Esophagus (tissue), 2 donors: ENCODE measurements around the gene WDCP. TPM values are rescaled to one million over a fixed set of nuclear protein-coding genes. Genes with fewer than 3 reads are reported as not detected.
"Not testable (repeated sequence)": the region's sequence is repeated elsewhere in the genome, so short reads cannot be mapped to it uniquely, and the experiment has no call there.

Source experiments
- H3K27ac ChIP-seq, 2 donors: one replicate each; pipeline ENCODE4 v1.5.1; 2013; ENCODE audit warnings: low read depth in 2 of 2, mild to moderate bottlenecking in 2 of 2, inconsistent platforms in 1 of 2, low read length in 1 of 2, moderate library complexity in 1 of 2
- H3K27me3 ChIP-seq, 2 donors: one replicate each; pipeline ENCODE4 v1.6.1; 2013; ENCODE audit warnings: low read length in 2 of 2, control low read depth in 1 of 2, mild to moderate bottlenecking in 1 of 2; ENCODE audit not compliant: insufficient read depth in 2 of 2, control insufficient read depth in 1 of 2
- H3K36me3 ChIP-seq, 2 donors: one replicate each; pipeline ENCODE4 v1.6.1; 2013; ENCODE audit warnings: low read length in 1 of 2; ENCODE audit not compliant: control insufficient read depth in 2 of 2, insufficient read depth in 2 of 2
- H3K4me1 ChIP-seq, 2 donors: one replicate each; pipeline ENCODE4 v1.6.1; 2013; ENCODE audit warnings: low read length in 1 of 2; ENCODE audit not compliant: control insufficient read depth in 2 of 2, insufficient read depth in 2 of 2
- H3K4me3 ChIP-seq, 2 donors: one replicate each; pipeline ENCODE4 v1.5.1; 2013; ENCODE audit warnings: low read length in 2 of 2, mild to moderate bottlenecking in 2 of 2, low read depth in 1 of 2, moderate library complexity in 1 of 2
- H3K9me3 ChIP-seq, 2 donors: one replicate each; pipeline ENCODE4 v1.6.1; 2013; ENCODE audit warnings: mild to moderate bottlenecking in 2 of 2, low read depth in 1 of 2, low read length in 1 of 2, moderate library complexity in 1 of 2; ENCODE audit not compliant: control insufficient read depth in 2 of 2, insufficient read depth in 1 of 2
- WGBS, 2 donors: extraction: QIAGEN DNeasy Blood & Tissue Kit; methylation state at CpG; one replicate each; pipeline ENCODE4 v1.1.7; 2013; 5-methylcytosine and 5-hydroxymethylcytosine counted together
- polyA plus RNA-seq, 2 donors: library from polyadenylated mRNA; stranded (reverse); fragments of 200-250 nt; gene quantifications; one replicate each; pipeline ENCODE4 v1.2.3, GENCODE V29; 2013
- donor health status: healthy with polysubstance abuse.
- donor health status: Bipolar disorder and iron deficiency.

Gene WDCP
- polyA plus RNA-seq, 2 donors: 1.2 to 1.9 TPM

DNA sequence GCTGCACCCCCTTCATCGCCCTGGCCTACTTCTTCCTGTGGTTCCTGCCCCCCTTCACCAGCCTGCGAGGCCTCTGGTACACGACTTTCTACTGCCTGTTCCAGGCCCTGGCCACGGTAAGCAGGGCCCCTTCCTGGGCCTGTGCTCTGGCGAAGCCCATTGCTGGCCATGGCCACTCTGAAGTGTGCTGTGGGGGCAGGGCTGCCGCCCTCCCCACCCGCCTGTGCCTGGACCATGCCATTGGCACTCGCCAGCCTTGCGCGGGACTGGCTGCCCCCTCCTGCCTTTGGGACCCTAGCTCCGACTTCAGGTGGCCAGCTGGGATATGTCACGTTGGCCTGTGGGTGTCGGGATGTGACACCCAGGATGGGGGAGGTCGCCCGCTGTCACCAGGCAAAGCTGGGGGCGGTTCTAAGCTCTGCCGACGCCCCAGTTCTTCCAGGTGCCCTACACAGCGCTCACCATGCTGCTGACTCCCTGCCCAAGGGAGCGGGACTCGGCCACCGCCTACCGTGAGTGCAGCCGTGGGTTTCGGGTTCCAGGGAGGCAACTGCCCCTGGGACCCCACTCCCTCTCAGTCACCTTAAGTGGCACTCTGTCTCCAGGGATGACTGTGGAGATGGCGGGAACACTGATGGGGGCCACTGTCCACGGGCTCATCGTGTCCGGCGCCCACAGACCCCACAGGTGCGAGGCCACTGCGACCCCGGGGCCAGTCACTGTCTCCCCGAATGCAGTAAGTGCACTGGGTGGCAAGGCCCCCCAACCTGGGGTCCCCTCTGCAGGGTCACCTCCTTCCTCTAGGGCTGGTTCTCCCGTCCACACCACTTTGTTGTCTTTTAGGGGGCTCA is 30.1 kb downstream of the WDCP start:
- Histone ChIP-seq H3K36me3 (no peaks in the 10 kb centered on the region), H3K27me3 (no peaks in the 10 kb centered on the region), H3K9me3 (no peaks in the 10 kb centered on the region), H3K4me1 (no peaks in the 10 kb centered on the region), H3K4me3 (no peak overlapping the region), H3K27ac (no peak overlapping the region)
- WGBS, 2 donors: 92% methylated on average over 35 of the region's 35 CpGs

DNA sequence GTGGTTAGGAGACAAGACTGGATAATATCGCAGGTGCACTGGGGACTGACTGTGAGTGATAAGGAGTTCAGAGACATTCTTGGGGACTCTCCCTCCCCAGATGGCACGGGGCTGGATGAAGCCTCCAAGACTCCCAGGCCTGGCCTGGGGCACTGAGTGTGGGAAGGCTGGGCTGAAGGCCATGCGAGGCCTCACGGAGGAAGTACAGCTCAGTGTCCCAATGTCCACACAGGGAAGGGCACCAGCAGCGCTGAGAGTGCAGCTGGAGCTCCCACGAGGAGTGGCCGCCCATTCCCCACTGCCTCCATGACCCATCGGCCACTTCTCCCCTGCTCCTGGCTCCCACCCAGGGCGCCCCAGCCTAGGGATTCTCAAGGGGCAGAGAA is 30.8 kb downstream of the WDCP start:
- H3K36me3 ChIP-seq: no peaks in the 10 kb centered on the region
- H3K27me3 ChIP-seq: no peaks in the 10 kb centered on the region
- no peaks in the 10 kb centered on the region for H3K4me1 ChIP-seq
- H3K9me3 ChIP-seq: no peaks in the 10 kb centered on the region
- H3K4me3 ChIP-seq: no peak overlapping the region
- 80 to 82% methylated on average over 8 to 9 of the region's 9 CpGs for whole genome bisulfite sequencing, 2 donors
- H3K27ac ChIP-seq: no peak overlapping the region

DNA sequence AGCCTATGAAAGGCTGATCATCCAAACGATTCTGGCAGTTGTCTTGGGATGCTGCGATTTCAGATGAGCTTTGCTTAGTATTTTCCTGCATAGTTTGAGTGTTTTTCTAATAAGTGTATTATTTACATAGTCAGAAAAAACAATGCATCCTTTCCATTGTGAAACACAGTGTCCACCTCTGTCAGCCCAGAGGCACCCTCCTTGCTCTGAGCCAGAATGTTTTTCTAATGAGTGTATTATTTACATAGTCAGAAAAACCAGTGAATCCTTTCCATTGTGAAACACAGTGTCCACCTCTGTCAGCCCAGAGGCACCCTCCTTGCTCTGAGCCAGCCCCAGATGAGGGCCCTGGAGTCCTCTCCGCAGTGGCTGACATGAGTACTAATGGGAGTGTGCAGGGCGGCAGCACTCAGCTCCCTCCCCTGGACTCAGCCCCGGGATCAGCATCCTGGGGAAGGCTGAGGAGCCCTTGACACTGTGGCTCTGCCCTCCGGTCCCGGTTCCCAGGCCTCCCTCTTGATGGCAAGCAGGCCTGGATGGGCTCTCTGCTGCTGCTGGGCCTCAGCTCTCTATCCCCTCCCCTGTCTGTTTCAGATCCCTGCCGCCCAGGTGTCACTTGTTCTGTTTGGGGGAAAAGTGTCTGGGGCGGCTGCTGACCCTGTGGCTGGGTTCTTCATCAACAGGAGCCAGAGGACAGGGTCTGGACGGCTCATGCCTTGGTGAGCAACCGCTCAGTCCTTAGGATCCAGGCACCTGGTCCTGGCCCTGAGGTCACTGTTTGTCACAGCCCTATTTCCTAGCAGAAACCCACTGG is 31.4 kb downstream of the WDCP start:
- 71 to 80% methylated on average over 11 of the region's 11 CpGs for WGBS, 2 donors
- Histone ChIP-seq H3K4me3 (no peak overlapping the region), H3K9me3 (no peaks in the 10 kb centered on the region), H3K27me3 (no peaks in the 10 kb centered on the region), H3K4me1 (no peaks in the 10 kb centered on the region), H3K27ac (no peak overlapping the region), H3K36me3 (no peaks in the 10 kb centered on the region)

DNA sequence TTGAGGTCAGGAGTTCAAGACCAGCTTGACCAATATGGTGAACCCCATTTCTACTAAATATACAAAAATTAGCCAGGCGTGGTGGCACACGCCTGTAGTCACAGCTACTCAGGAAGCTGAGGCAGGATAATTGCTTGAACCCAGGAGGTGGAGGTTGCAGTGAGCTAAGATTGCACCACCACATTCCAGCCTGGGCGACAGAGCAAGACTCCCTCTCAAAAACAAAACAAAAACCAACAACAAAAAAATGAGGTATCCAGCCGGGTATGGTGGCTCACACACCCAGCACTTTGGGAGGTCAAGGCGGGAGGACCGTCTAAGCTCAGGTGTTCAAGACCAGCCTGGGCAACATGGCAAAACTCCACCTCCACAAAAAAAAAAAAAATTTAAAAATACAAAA is 32.3 kb downstream of the WDCP start:
- 86 to 91% methylated on average over 6 of the region's 6 CpGs for WGBS, 2 donors
- not testable (repeated sequence) for H3K27me3 ChIP-seq, H3K36me3 ChIP-seq, H3K4me1 ChIP-seq, H3K27ac ChIP-seq, H3K4me3 ChIP-seq, H3K9me3 ChIP-seq

DNA sequence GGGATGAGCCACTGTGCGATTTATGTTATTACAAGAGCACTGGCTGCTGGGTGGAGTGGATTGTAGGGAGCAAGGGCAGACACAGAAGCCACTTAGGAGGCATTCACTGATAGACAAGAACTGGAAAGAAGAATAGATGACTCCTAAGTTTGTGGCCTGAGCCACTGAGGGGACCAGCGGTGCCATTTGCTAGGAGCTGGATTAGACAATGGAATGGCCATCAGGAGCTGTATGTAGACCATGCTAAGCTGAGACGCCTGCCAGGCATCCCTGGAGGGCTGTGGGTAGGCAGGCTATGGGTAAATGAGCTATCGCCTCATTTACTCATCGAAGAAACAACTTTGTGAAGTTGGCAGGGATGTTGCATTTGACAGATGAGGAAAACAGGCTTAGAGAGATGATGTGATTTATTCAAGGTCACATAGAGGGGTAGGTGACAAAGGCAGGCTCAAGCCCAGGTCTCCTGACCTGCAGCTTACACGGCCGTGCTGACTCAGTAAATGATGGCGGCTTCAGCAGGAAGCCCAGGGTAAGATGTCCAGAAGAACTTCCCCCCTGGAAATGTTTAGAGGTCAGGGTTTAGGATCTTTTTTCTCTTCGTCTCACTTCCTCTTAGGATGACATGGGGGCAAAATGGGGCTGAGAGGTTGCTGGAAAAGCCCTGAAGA is 34.5 kb downstream of the WDCP start:
- Histone ChIP-seq H3K27ac (no peak overlapping the region), H3K9me3 (no peaks in the 10 kb centered on the region), H3K4me3 (no peak overlapping the region), H3K36me3 (no peaks in the 10 kb centered on the region), H3K4me1 (peaks cover 2 to 6% of the 10 kb centered on the region in 2 donors), H3K27me3 (peaks cover 0 to 2% of the 10 kb centered on the region in 2 donors)
- WGBS, 2 donors: 74 to 87% methylated on average over 9 of the region's 9 CpGs

DNA sequence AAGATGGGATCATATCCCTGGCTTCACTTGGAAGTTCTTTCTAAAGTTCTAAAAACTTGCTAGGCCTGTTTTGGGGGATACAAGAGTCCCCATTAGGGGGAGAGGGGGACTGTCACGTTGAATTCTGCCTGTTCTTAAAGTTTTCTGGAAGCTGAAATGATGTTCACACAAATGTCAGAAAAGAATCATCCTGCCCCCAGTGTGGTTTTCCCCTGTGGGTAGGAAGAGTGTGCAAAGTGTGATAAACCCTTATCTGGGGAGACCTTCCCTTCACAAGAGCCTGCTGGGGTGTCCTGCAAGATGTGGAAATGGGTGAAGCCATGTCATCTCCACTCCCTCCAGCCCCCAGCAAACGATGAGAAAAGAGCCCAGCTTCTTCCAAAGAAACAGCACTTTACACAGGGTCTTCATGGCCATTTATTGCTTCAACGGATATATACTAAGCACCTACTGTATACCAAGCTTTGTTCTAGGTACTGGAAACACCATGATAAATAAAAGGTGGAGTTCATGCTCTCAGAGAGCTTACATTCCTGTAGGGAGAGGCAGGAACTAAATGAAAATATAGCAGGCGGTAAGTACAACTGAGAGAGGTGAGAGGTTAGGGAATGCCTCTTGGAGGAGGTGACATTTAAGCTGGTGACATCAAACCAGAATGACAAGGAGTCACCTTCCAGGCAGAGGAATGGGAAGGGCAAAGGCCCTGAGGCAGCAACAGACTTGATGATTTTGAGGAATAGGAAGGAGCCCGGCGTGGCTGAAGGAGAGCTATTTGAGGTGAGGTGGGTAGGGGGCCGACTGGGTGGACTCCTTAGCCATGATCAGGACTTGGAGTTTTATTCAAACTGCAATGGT is 35.7 kb downstream of the WDCP start:
- WGBS, 2 donors: 68 to 71% methylated on average over 7 of the region's 7 CpGs
- Histone ChIP-seq H3K36me3 (no peaks in the 10 kb centered on the region), H3K4me1 (peaks cover 2 to 6% of the 10 kb centered on the region in 2 donors), H3K27me3 (peaks cover 0 to 2% of the 10 kb centered on the region in 2 donors), H3K4me3 (no peak overlapping the region), H3K27ac (no peak overlapping the region), H3K9me3 (no peaks in the 10 kb centered on the region)

DNA sequence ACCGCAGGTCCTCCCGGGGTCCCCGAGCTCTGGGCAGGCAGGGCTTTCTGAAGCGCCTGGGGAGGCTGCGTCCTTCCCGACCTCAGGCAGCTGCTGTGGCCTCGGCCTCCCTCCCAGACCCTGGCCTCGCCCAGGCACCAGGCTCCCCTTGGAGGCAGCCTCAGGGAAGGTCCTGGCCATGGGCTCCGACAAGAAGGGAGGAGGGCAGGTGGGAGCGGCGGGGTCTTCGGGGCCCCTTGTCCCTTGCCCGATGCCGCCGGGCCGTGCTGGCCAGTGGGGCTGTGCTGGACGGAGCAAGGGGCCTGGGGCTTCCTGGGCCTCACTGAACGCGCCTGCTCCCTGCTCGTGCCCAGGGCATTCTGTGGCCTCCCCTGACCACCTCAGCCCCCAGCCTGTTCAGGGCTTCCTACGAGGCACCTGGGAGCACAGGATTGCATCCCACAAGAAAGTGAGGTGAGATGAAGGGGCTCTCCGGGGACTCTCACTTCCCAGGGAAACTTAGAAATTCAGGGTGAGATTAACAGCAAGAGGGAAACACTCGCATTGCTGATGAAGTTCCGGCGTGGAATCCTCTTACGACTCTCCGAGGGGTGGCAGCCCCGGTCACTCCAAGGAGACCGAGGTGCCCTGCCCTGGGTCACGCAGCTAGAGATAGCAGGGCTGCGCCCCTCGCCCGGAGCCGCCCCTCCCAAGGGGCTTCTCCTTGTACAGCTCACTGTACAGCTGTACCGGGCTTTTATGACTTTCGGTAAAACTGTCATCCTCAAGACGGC is 36.5 kb downstream of the WDCP start:
- H3K36me3 ChIP-seq: no peaks in the 10 kb centered on the region
- H3K9me3 ChIP-seq: no peaks in the 10 kb centered on the region
- H3K27me3 ChIP-seq: peaks cover 0 to 2% of the 10 kb centered on the region in 2 donors
- peak overlapping the region in 1 of 2 donors; percentile 48 for H3K4me3 ChIP-seq
- H3K27ac ChIP-seq: no peak overlapping the region
- 53 to 56% methylated on average over 34 to 37 of the region's 37 CpGs for WGBS, 2 donors
- H3K4me1 ChIP-seq: peaks cover 2 to 6% of the 10 kb centered on the region in 2 donors

DNA sequence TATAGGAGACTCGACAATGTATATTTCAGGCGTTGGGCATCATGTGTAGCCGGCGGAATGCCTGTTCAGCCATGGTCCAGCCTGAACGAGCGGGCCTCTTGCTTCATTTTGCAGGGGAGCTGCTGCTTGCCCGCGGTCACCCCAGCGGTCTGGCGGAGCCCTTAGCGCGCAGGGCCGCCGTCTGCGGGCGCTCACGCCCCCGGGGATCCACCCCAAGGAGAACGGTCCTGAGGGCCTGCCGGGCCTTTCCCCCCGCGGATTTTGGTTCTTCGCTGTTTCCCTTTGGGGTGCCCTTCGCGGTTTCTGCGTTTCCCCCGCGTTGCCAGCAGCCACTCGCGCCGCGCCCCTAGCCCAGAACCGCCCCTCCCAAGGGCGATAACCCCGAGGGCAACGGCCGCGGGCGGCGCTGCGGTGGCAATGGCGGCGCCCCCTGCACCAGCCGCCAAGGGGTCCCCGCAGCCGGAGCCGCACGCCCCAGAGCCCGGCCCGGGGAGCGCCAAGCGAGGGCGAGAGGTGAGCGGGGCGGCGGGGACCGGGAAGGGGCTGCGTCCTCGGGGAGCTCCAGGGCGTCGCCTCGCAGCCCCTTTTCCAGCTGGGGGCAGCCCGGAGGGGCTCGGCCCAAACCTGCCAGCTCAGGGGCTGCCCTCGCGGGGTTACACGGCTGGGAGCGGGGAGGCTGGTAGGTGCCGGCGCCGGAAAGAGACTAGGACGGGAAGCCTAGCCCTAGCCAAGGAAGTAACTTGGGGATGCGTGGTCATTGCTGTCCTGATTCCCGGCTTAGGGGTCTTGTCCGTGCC is 37.3 kb downstream of the WDCP start, which contains the start of gene MFSD2B:
Gene MFSD2B (plus strand): TSS at position 406 of the 797 bp plus-strand sequence. CDS start 12 bp downstream, at position 418.
- Histone ChIP-seq H3K4me1 (peaks cover 2 to 6% of the 10 kb centered on the region in 2 donors), H3K36me3 (no peaks in the 10 kb centered on the region), H3K27ac (no peak within 1 kb of the TSS), H3K9me3 (no peaks in the 10 kb centered on the region), H3K4me3 (peak within 1 kb of the TSS; percentile 39 to 48), H3K27me3 (peaks cover 0 to 2% of the 10 kb centered on the region in 2 donors)
- WGBS, 2 donors: 3% methylated on average over 73 to 75 of the region's 75 CpGs
